Measurements from ENCODE around the gene KIF5A.

GRCh38 chr12:57627501-57628279 is 77.8 kb downstream of the KIF5A start:
- TF ChIP-seq POLR2A (IDR thresholded peaks at IDR 0.05; ENCODE audit: low read depth, low read length) (no peak), POLR2AphosphoS5 (IDR thresholded peaks at IDR 0.05; ENCODE audit: low read depth, low read length) (no peak), TAF1 (IDR thresholded peaks at IDR 0.05; ENCODE audit: borderline replicate concordance, low read depth, low read length) (no peak)

All from GM12892 (cell line).